Breast epithelium (tissue), 3 donors: ENCODE data around the gene HMGA1.

Experiments
- CTCF ChIP-seq, 3 donors: fragments of 450-650 bp; IDR thresholded peaks; one replicate each; pipeline ENCODE4 v1.5.1; 2016 to 2017; ENCODE audit warnings: antibody characterized with exemption in 3 of 3, mild to moderate bottlenecking in 3 of 3, moderate library complexity in 3 of 3
- POLR2A ChIP-seq: fragments of 450-650 bp; IDR thresholded peaks from one replicate; pipeline ENCODE4 v1.6.1; 2016; ENCODE audit warnings: antibody characterized with exemption, mild to moderate bottlenecking, moderate library complexity

GRCh38 chr6:34218691-34219090 lies 18.0 kb upstream of the HMGA1 start:
- TF ChIP-seq CTCF (IDR thresholded peaks at IDR 0.05) (no peak), POLR2A (no peak)
